Neural progenitor cell (in vitro differentiated cells): ENCODE measurements around the gene CEL. TPM values are rescaled to one million over a fixed set of nuclear protein-coding genes. Genes with fewer than 3 reads are reported as not detected.

ENCODE experiments used
- DNase-seq: peaks from one replicate; pipeline ENCODE4 v3.0.0-alpha.2; 2016; ENCODE audit warnings: low spot score
- H2AFZ ChIP-seq: fragments of 200-600 bp; sonication (generic); replicated peaks from 2 replicates; pipeline ENCODE4 v1.6.1; 2016; ENCODE audit warnings: antibody characterized with exemption
- H3F3A ChIP-seq: fragments of 200-600 bp; sonication (generic); 2 replicates; pipeline ENCODE4 v1.6.1; 2016; ENCODE audit warnings: antibody characterized with exemption, low read depth
- H3K27ac ChIP-seq: fragments of 200-600 bp; sonication (generic); 2 replicates; pipeline ENCODE4 v1.5.1; 2016; ENCODE audit warnings: mild to moderate bottlenecking
- H3K27me3 ChIP-seq: fragments of 200-600 bp; sonication (generic); 2 replicates; pipeline ENCODE4 v1.6.1; 2016; ENCODE audit warnings: mild to moderate bottlenecking, moderate library complexity
- H3K36me3 ChIP-seq: fragments of 200-600 bp; sonication (generic); 2 replicates; pipeline ENCODE4 v1.5.1; 2016
- H3K4me1 ChIP-seq: fragments of 200-600 bp; sonication (generic); 2 replicates; pipeline ENCODE4 v1.6.1; 2016; ENCODE audit warnings: mixed run types
- H3K4me2 ChIP-seq: fragments of 200-600 bp; sonication (generic); 2 replicates; pipeline ENCODE4 v1.6.1; 2016
- H3K4me3 ChIP-seq: fragments of 200-600 bp; sonication (generic); 2 replicates; pipeline ENCODE4 v1.5.1; 2016
- H3K79me2 ChIP-seq: fragments of 200-600 bp; sonication (generic); 2 replicates; pipeline ENCODE4 v1.6.1; 2016; ENCODE audit warnings: low read depth
- H3K9ac ChIP-seq: fragments of 200-600 bp; sonication (generic); 2 replicates; pipeline ENCODE4 v1.6.1; 2016
- H3K9me3 ChIP-seq: fragments of 200-600 bp; sonication (generic); 2 replicates; pipeline ENCODE4 v1.5.1; 2016; ENCODE audit warnings: low read depth
- H4K20me1 ChIP-seq: fragments of 200-600 bp; sonication (generic); 2 replicates; pipeline ENCODE4 v1.6.1; 2016; ENCODE audit warnings: low read depth
- H3K27ac Mint-ChIP-seq: 3 replicates; pipeline ENCODE4 v1.8.0; 2021; ENCODE audit warnings: mixed read lengths
- H3K27me3 Mint-ChIP-seq: 2 replicates; pipeline ENCODE4 v1.8.0; 2022; ENCODE audit warnings: low read depth, mild to moderate bottlenecking, inconsistent platforms, moderate library complexity, mixed read lengths; ENCODE audit not compliant: insufficient read depth
- H3K36me3 Mint-ChIP-seq: 3 replicates; pipeline ENCODE4 v1.8.0; 2021; ENCODE audit warnings: mixed read lengths
- H3K4me1 Mint-ChIP-seq: 3 replicates; pipeline ENCODE4 v1.8.0; 2021; ENCODE audit warnings: mixed read lengths
- H3K4me3 Mint-ChIP-seq: 3 replicates; pipeline ENCODE4 v1.8.0; 2021; ENCODE audit warnings: mild to moderate bottlenecking, moderate library complexity, mixed read lengths
- H3K9me3 Mint-ChIP-seq: 3 replicates; pipeline ENCODE4 v1.8.0; 2020; ENCODE audit warnings: mixed read lengths
- CTCF ChIP-seq: fragments of 200-600 bp; sonication (generic); IDR thresholded peaks from 2 replicates; pipeline ENCODE4 v1.5.1; 2017; ENCODE audit warnings: antibody characterized with exemption, mild to moderate bottlenecking
- EZH2 ChIP-seq: fragments of 200-600 bp; sonication (generic); IDR thresholded peaks from 2 replicates; pipeline ENCODE4 v1.6.1; 2017; ENCODE audit warnings: antibody characterized with exemption, mild to moderate bottlenecking, moderate library complexity
- EZH2phosphoT487 ChIP-seq: fragments of 200-600 bp; sonication (generic); IDR thresholded peaks from 2 replicates; pipeline ENCODE4 v1.6.1; 2017; ENCODE audit warnings: antibody characterized with exemption
- total RNA-seq: library from RNA; depleted of rRNA; stranded (reverse); fragments of >200 nt; gene quantifications from 2 replicates; pipeline ENCODE4 v1.2.3, GENCODE V29; 2015; ENCODE audit warnings: low replicate concordance

Gene CEL
- total RNA-seq, 1 donor from 2014 or later: 1.0 TPM

- Histone ChIP-seq H3K27me3 (no peaks in the 10 kb centered on the region), H3K79me2 (no peaks in the 10 kb centered on the region), H3K4me2 (no peak overlapping the region), H3K4me1 (no peaks in the 10 kb centered on the region), H3K27ac (no peak overlapping the region), H3K4me3 (no peak overlapping the region), H3K9me3 (no peaks in the 10 kb centered on the region), H3K9ac (no peak overlapping the region), H2AFZ (no peak overlapping the region), H4K20me1 (peaks cover 9% of the 10 kb centered on the region), H3F3A (no peaks in the 10 kb centered on the region), H3K36me3 (no peaks in the 10 kb centered on the region)
- H3K9me3 Mint-ChIP-seq: no peaks in the 10 kb centered on the region
- peaks cover 28% of the 10 kb centered on the region for H3K36me3 Mint-ChIP-seq
- DNase-seq: peak; percentile 15
- no peak overlapping the region for H3K4me3 Mint-ChIP-seq
- H3K27me3 Mint-ChIP-seq: peaks cover 3% of the 10 kb centered on the region
- H3K27ac Mint-ChIP-seq: no peak overlapping the region
- no peaks in the 10 kb centered on the region for H3K4me1 Mint-ChIP-seq
- peak; percentile 43 for TF ChIP-seq CTCF
- no peak for TF ChIP-seq EZH2phosphoT487
Measured at GRCh38 chr9:133048595-133048994, 13.2 kb upstream of the CEL start.

- no peaks in the 10 kb centered on the region for H3K27me3 ChIP-seq
- H2AFZ ChIP-seq: no peak overlapping the region
- Mint-ChIP-seq H3K36me3 (peaks cover 28% of the 10 kb centered on the region), H3K9me3 (no peaks in the 10 kb centered on the region), H3K27me3 (peaks cover 3% of the 10 kb centered on the region), H3K27ac (no peak overlapping the region), H3K4me1 (no peaks in the 10 kb centered on the region), H3K4me3 (no peak overlapping the region)
- DNase-seq: no peak
- H3F3A ChIP-seq: no peaks in the 10 kb centered on the region
- no peak for TF ChIP-seq EZH2phosphoT487
- no peak for TF ChIP-seq EZH2
- TF ChIP-seq CTCF: no peak
- no peak overlapping the region for H3K4me2 ChIP-seq
- no peaks in the 10 kb centered on the region for H3K36me3 ChIP-seq
- H3K9ac ChIP-seq: no peak overlapping the region
- no peaks in the 10 kb centered on the region for H3K9me3 ChIP-seq
- no peak overlapping the region for H3K27ac ChIP-seq
- H3K4me1 ChIP-seq: no peaks in the 10 kb centered on the region
- H3K4me3 ChIP-seq: no peak overlapping the region
- no peaks in the 10 kb centered on the region for H3K79me2 ChIP-seq
- H4K20me1 ChIP-seq: peaks cover 9% of the 10 kb centered on the region
Measured at GRCh38 chr9:133049043-133049442, 12.7 kb upstream of the CEL start.

- H3K27me3 ChIP-seq: no peaks in the 10 kb centered on the region
- Mint-ChIP-seq H3K9me3 (no peaks in the 10 kb centered on the region), H3K27me3 (peaks cover 3% of the 10 kb centered on the region), H3K4me1 (no peaks in the 10 kb centered on the region), H3K36me3 (peaks cover 21% of the 10 kb centered on the region), H3K4me3 (no peak overlapping the region), H3K27ac (no peak overlapping the region)
- no peaks in the 10 kb centered on the region for H3K9me3 ChIP-seq
- H3K36me3 ChIP-seq: no peaks in the 10 kb centered on the region
- no peaks in the 10 kb centered on the region for H3F3A ChIP-seq
- peaks cover 9% of the 10 kb centered on the region for H4K20me1 ChIP-seq
- no peaks in the 10 kb centered on the region for H3K79me2 ChIP-seq
- H3K4me1 ChIP-seq: no peaks in the 10 kb centered on the region
- no peak overlapping the region for H3K4me3 ChIP-seq
- no peak overlapping the region for H3K4me2 ChIP-seq
- H3K27ac ChIP-seq: no peak overlapping the region
- no peak overlapping the region for H3K9ac ChIP-seq
- TF ChIP-seq EZH2phosphoT487: no peak
- TF ChIP-seq CTCF: no peak
- H2AFZ ChIP-seq: no peak overlapping the region
- no peak for DNase-seq
Measured at GRCh38 chr9:133050142-133050541, 11.6 kb upstream of the CEL start.

GRCh38 chr9:133050781-133051180 is 11.0 kb upstream of the CEL start:
- no peak for TF ChIP-seq EZH2phosphoT487
- no peak for TF ChIP-seq CTCF
- TF ChIP-seq EZH2: no peak
- no peaks in the 10 kb centered on the region for H3K27me3 ChIP-seq
- Mint-ChIP-seq H3K27me3 (no peaks in the 10 kb centered on the region), H3K9me3 (no peaks in the 10 kb centered on the region), H3K36me3 (peaks cover 21% of the 10 kb centered on the region), H3K27ac (no peak overlapping the region), H3K4me3 (no peak overlapping the region), H3K4me1 (no peaks in the 10 kb centered on the region)
- no peak overlapping the region for H3K27ac ChIP-seq
- H3K9ac ChIP-seq: no peak overlapping the region
- no peaks in the 10 kb centered on the region for H3F3A ChIP-seq
- no peak overlapping the region for H2AFZ ChIP-seq
- no peaks in the 10 kb centered on the region for H3K36me3 ChIP-seq
- H4K20me1 ChIP-seq: peaks cover 9% of the 10 kb centered on the region
- no peak overlapping the region for H3K4me3 ChIP-seq
- DNase-seq: no peak
- no peak overlapping the region for H3K4me2 ChIP-seq
- no peaks in the 10 kb centered on the region for H3K79me2 ChIP-seq
- no peaks in the 10 kb centered on the region for H3K4me1 ChIP-seq
- H3K9me3 ChIP-seq: no peaks in the 10 kb centered on the region
